K562 (cell line): ENCODE results near the gene ZNF280C. TPM values are rescaled to one million over a fixed set of nuclear protein-coding genes. Genes with fewer than 3 reads are reported as not detected.

Experiments
- ARNT ChIP-seq, 2 experiments: fragments of 450-650 bp; IDR thresholded peaks; 2 replicates each; pipeline ENCODE4 v1.6.1; 2016; ENCODE audit warnings: mild to moderate bottlenecking in 1 of 2
- CAMTA2 ChIP-seq: fragments of 250-450 bp; sonication (Bioruptor Pico); conservative IDR thresholded peaks from 2 replicates; pipeline ENCODE4 v1.5.1; 2022
- DIDO1 ChIP-seq: fragments of 450-650 bp; IDR thresholded peaks from 2 replicates; pipeline ENCODE4 v1.6.1; 2016; ENCODE audit warnings: low read depth, missing biosample characterization, missing genetic modification characterization
- ERF ChIP-seq: fragments of 450-650 bp; formaldehyde crosslinking; IDR thresholded peaks from 2 replicates; pipeline ENCODE4 v1.4.0; 2020; ENCODE audit warnings: mild to moderate bottlenecking, mixed read lengths
- L3MBTL2 ChIP-seq: fragments of 450-650 bp; IDR thresholded peaks from 2 replicates; pipeline ENCODE4 v1.6.1; 2016; ENCODE audit warnings: mild to moderate bottlenecking, moderate library complexity
- NFYB ChIP-seq: IDR thresholded peaks from 2 replicates; pipeline ENCODE4 v1.6.1; 2011; ENCODE audit warnings: mild to moderate bottlenecking, moderate library complexity; ENCODE audit not compliant: insufficient read length; ENCODE audit errors: extremely low read depth
- NR2C1 ChIP-seq, 2 experiments: fragments of 450-650 bp; IDR thresholded peaks; 2 replicates each; pipeline ENCODE4 v1.6.1; 2017; ENCODE audit warnings: mild to moderate bottlenecking in 2 of 2, antibody characterized with exemption in 1 of 2, inconsistent platforms in 1 of 2, missing compliant biosample characterization in 1 of 2, missing genetic modification characterization in 1 of 2
- PTTG1 ChIP-seq: fragments of 450-650 bp; IDR thresholded peaks from 2 replicates; pipeline ENCODE4 v1.6.1; 2016; ENCODE audit warnings: low read depth, mild to moderate bottlenecking, missing genetic modification characterization, missing compliant biosample characterization
- SMARCA5 ChIP-seq: fragments of 450-650 bp; IDR thresholded peaks from 2 replicates; pipeline ENCODE4 v1.6.1; 2016
- SRF ChIP-seq, 2 experiments: fragments of 250-450, 450-650 bp in 1 of 2; sonication (Bioruptor Pico) in 1 of 2; sonication (generic) in 1 of 2; formaldehyde crosslinking; IDR thresholded peaks; 2 replicates each; pipeline versions ENCODE4 v1.5.0 to v1.5.1; 2020 to 2022; ENCODE audit warnings: mild to moderate bottlenecking in 1 of 2, missing genetic modification reagents in 1 of 2
- ZNF146 ChIP-seq: IDR thresholded peaks from one replicate; pipeline ENCODE4 v1.6.1; 2018; ENCODE audit warnings: missing compliant biosample characterization; ENCODE audit not compliant: unreplicated experiment
- ZNF197 ChIP-seq: fragments of 200-800 bp; sonication (Bioruptor generic); IDR thresholded peaks from 2 replicates; pipeline ENCODE4 v1.6.1; 2016; ENCODE audit warnings: low read depth, missing genetic modification characterization, missing compliant biosample characterization
- ZNF445 ChIP-seq: fragments of 250-450 bp; sonication (Bioruptor Pico); IDR thresholded peaks from 2 replicates; pipeline ENCODE4 v1.4.0; 2020; ENCODE audit warnings: low read depth, mild to moderate bottlenecking, moderate library complexity
- polyA plus RNA-seq, 8 experiments: library from polyadenylated mRNA; depleted of rRNA in 4 of 8; stranded (reverse) in 5 of 8; unstranded in 3 of 8; fragments of >200 nt; fragmentation: Nextera tagmentation in 2 of 8; fragmentation: Illumina TruSeq in 1 of 8; extraction: Ambion mirVana in 2 of 8; extraction: Trizol in 1 of 8; gene quantifications; 2 replicates each; pipeline versions ENCODE4 v1.2.1 to v1.2.3, GENCODE V29; 2011 to 2014; ENCODE audit warnings: inconsistent platforms in 1 of 8, missing spikeins in 1 of 8
- total RNA-seq, 7 experiments: library from RNA; depleted of rRNA in 6 of 7; stranded (reverse); fragments of >200 nt in 6 of 7; fragmentation: Illumina TruSeq in 2 of 7; extraction: Trizol in 2 of 7; gene quantifications; 2 replicates each; pipeline versions ENCODE4 v1.2.1 to v1.2.3, GENCODE V29; 2011 to 2021; ENCODE audit warnings: low replicate concordance in 1 of 7
- TF ChIP-seq, protein P1 (sequence below): sonication (generic); formaldehyde crosslinking; IDR thresholded peaks from 2 replicates; pipeline ENCODE4 v1.8.0; 2022; ENCODE audit warnings: mild to moderate bottlenecking, missing genetic modification reagents
- TF ChIP-seq, protein P2 (sequence below): fragments of 450-650 bp; IDR thresholded peaks from 2 replicates; pipeline ENCODE4 v1.7.0; 2016; ENCODE audit warnings: borderline replicate concordance
- TF ChIP-seq, protein P3 (sequence below): fragments of 450-650 bp; conservative IDR thresholded peaks from 2 replicates; pipeline ENCODE4 v1.6.1; 2016; ENCODE audit warnings: missing genetic modification characterization, low read depth, mild to moderate bottlenecking, missing compliant biosample characterization, moderate library complexity
- TF ChIP-seq, protein P4 (sequence below): fragments of 200-400 bp; formaldehyde crosslinking; IDR thresholded peaks from 2 replicates; pipeline ENCODE4 v1.6.1; 2017; ENCODE audit warnings: mild to moderate bottlenecking, low read depth, low read length, moderate library complexity

The ZNF280C gene
- total and polyA plus RNA-seq, 9 of the 15 experiments (the other 6 are each of a cell fraction or from before 2014, with no cell fraction given): 1.6 to 8.3 (median 4.4) TPM

DNA sequence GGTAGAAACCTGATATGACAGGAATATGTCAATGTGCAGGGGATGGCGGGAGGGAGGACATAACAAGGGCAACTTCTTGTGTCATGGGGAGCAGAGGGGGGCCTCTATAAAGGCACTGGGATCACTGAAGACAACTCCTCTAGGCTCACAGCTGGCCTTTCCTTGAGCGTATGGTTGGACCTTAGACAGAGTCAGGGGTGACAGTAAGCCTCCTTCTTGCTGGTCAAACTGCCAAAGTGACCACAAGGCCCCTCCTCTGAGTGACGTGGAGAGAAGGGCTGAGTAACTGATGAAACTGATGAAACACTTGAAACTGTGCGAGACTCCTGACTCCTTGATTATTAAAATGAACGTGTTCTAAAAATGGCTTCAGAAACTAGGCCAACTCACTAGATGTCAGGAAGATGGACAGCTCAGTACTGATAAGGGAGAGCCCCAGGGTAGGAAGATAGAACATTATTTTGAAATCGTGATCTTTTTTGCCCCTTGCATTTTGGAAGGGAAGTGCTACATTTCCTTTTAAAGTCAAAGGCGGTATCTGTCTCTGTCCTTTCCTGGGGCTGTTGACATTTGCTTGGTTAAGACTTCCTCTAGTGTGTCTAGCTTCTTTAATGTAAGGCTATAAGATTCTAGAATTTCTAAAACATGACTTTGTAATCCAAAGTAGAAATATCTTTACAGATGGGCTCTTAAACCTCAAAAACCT is 95.4 kb downstream of the ZNF280C start (continued):
- TF ChIP-seq SMARCA5 (no peak), CAMTA2 (no peak), ZNF445 (no peak), ERF (CRISPR knock-in tag) (no peak), NFYB (no peak), ARNT (IDR thresholded peaks at IDR 0.05) (no peak), ZNF197 (0 out of 2 replicates have a peak, but pooled peaks have one; percentile 28), ZNF146 (CRISPR knock-in tag) (no peak), DIDO1 (tag) (no peak), L3MBTL2 (no peak; the same call in 1 of the 2 replicates), PTTG1 (tag) (0 out of 2 replicates have a peak, but pooled peaks have one; percentile 27), NR2C1 (IDR thresholded peaks at IDR 0.05) (no peak), NR2C1 (tag; IDR thresholded peaks at IDR 0.05) (no peak), SRF (CRISPR knock-in tag; IDR thresholded peaks at IDR 0.05) (peak in 1 of 2 experiments; percentile 94; a peak in 3 of 4 replicates)
- TF ChIP-seq, protein P1, sequence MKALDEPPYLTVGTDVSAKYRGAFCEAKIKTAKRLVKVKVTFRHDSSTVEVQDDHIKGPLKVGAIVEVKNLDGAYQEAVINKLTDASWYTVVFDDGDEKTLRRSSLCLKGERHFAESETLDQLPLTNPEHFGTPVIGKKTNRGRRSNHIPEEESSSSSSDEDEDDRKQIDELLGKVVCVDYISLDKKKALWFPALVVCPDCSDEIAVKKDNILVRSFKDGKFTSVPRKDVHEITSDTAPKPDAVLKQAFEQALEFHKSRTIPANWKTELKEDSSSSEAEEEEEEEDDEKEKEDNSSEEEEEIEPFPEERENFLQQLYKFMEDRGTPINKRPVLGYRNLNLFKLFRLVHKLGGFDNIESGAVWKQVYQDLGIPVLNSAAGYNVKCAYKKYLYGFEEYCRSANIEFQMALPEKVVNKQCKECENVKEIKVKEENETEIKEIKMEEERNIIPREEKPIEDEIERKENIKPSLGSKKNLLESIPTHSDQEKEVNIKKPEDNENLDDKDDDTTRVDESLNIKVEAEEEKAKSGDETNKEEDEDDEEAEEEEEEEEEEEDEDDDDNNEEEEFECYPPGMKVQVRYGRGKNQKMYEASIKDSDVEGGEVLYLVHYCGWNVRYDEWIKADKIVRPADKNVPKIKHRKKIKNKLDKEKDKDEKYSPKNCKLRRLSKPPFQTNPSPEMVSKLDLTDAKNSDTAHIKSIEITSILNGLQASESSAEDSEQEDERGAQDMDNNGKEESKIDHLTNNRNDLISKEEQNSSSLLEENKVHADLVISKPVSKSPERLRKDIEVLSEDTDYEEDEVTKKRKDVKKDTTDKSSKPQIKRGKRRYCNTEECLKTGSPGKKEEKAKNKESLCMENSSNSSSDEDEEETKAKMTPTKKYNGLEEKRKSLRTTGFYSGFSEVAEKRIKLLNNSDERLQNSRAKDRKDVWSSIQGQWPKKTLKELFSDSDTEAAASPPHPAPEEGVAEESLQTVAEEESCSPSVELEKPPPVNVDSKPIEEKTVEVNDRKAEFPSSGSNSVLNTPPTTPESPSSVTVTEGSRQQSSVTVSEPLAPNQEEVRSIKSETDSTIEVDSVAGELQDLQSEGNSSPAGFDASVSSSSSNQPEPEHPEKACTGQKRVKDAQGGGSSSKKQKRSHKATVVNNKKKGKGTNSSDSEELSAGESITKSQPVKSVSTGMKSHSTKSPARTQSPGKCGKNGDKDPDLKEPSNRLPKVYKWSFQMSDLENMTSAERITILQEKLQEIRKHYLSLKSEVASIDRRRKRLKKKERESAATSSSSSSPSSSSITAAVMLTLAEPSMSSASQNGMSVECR (CRISPR knock-in tag): no peak
- TF ChIP-seq, protein P2, sequence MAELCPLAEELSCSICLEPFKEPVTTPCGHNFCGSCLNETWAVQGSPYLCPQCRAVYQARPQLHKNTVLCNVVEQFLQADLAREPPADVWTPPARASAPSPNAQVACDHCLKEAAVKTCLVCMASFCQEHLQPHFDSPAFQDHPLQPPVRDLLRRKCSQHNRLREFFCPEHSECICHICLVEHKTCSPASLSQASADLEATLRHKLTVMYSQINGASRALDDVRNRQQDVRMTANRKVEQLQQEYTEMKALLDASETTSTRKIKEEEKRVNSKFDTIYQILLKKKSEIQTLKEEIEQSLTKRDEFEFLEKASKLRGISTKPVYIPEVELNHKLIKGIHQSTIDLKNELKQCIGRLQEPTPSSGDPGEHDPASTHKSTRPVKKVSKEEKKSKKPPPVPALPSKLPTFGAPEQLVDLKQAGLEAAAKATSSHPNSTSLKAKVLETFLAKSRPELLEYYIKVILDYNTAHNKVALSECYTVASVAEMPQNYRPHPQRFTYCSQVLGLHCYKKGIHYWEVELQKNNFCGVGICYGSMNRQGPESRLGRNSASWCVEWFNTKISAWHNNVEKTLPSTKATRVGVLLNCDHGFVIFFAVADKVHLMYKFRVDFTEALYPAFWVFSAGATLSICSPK: no peak
- TF ChIP-seq, protein P3, sequence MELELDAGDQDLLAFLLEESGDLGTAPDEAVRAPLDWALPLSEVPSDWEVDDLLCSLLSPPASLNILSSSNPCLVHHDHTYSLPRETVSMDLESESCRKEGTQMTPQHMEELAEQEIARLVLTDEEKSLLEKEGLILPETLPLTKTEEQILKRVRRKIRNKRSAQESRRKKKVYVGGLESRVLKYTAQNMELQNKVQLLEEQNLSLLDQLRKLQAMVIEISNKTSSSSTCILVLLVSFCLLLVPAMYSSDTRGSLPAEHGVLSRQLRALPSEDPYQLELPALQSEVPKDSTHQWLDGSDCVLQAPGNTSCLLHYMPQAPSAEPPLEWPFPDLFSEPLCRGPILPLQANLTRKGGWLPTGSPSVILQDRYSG (tag): no peak
- TF ChIP-seq, protein P4, sequence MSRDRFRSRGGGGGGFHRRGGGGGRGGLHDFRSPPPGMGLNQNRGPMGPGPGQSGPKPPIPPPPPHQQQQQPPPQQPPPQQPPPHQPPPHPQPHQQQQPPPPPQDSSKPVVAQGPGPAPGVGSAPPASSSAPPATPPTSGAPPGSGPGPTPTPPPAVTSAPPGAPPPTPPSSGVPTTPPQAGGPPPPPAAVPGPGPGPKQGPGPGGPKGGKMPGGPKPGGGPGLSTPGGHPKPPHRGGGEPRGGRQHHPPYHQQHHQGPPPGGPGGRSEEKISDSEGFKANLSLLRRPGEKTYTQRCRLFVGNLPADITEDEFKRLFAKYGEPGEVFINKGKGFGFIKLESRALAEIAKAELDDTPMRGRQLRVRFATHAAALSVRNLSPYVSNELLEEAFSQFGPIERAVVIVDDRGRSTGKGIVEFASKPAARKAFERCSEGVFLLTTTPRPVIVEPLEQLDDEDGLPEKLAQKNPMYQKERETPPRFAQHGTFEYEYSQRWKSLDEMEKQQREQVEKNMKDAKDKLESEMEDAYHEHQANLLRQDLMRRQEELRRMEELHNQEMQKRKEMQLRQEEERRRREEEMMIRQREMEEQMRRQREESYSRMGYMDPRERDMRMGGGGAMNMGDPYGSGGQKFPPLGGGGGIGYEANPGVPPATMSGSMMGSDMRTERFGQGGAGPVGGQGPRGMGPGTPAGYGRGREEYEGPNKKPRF: no peak
